Measurements from ENCODE around the gene SLC45A3. TPM values are rescaled to one million over a fixed set of nuclear protein-coding genes. Genes with fewer than 3 reads are reported as not detected.

The SLC45A3 gene
- total and polyA plus RNA-seq, 2 of the 4 experiments (the other 2 are of a cell fraction) = 1.4 to 2.5 TPM

DNA sequence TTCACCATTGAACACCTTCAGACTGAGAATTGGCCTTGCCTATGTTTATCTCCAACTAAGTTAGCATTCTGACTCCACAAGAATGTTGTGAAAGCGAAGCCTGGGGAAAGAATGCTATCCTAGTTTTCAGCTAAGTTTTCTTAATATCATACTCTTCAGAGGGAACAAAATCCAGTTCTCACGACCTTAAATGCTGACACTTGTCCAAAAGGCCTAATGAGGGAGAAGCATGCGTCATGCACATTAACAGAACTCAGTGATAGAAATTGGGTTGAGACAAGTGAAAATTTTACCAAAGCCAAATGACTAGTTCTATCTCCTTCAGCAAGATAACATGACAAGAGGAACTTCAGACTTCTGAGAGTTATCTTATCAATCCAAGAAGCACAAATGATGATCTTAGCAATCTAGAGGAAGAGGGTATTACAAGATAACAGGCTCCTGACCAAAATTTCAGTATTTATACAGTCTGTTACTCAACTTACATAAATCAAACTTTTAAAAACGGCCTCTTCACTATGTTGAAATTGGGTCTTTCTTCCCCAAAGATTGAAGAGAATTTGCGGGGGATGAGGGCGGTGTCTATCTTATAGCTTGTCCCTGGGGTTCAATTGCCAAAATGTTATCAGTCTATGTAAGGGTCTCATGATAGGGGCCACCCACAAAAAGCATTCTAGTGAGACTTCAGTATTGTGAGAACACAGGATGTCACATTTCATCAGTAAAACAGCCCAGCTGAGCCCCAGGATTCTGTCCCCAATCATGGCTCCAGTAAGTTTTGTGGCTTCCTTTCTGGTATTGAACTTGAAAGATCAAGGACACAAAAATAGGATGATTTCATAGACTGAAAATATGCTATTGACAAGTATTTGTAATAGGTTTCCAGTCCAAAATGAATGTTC, 26.5 kb upstream of the SLC45A3 start:
- H3K4me1 ChIP-seq (ENCODE audit: control insufficient read depth, insufficient read depth, low read length) = peaks cover 6% of the 10 kb centered on the region
- no peak overlapping the region for H3K14ac ChIP-seq (replicated peaks; ENCODE audit: low read depth, low read length)
- H3K79me1 ChIP-seq (ENCODE audit: low read depth in 1 of 2, low read length in 2 of 2) = peaks cover 2 to 12% of the 10 kb centered on the region in 2 experiments; a peak in 3 of 4 replicates
- no peak overlapping the region for H2BK15ac ChIP-seq (ENCODE audit: low read depth, low read length)
- H3K4ac ChIP-seq (ENCODE audit: low read depth, low read length) = no peak overlapping the region
- H4K8ac ChIP-seq (ENCODE audit: low read depth in 2 of 2, low read length in 2 of 2) = no peak overlapping the region
- dilution Hi-C loops (cut with HindIII; ENCODE audit: low sequenced_read_pairs, unreplicated experiment) (no loop called here), in situ Hi-C loops (cut with MboI; ENCODE audit: low sequenced_read_pairs) (loop anchor here (5.0 kb wide), 1 partner anchor 40 kb away; no protein-coding TSS in a partner anchor), intact Hi-C loops (cut with micrococcal nuclease) (no loop called here)
- no peaks in the 10 kb centered on the region for H3K9me3 ChIP-seq (ENCODE audit: control insufficient read depth, insufficient read depth, low read length)
- no peak overlapping the region for H3K56ac ChIP-seq (ENCODE audit: extremely low read depth, insufficient read depth, low read length)
- H3K4me2 ChIP-seq (ENCODE audit: low read depth, low read length) = no peak overlapping the region
- H4K5ac ChIP-seq (ENCODE audit: low read depth, low read length) = no peak overlapping the region
- H2BK20ac ChIP-seq (ENCODE audit: low read depth, low read length) = no peak overlapping the region
- WGBS, 2 experiments (ENCODE audit: extremely low coverage in 2 of 2, insufficient read length in 1 of 2) = no CpG with 5 or more reads among the region's 6 CpGs
- H2AFZ ChIP-seq (replicated peaks; ENCODE audit: low read length, poor library complexity) = no peak overlapping the region
- no peak overlapping the region for H3K4me3 ChIP-seq (ENCODE audit: insufficient read depth, low read depth, low read length)
- no peak overlapping the region for H2AK5ac ChIP-seq (ENCODE audit: low read depth, low read length)
- H3K23ac ChIP-seq (ENCODE audit: low read depth, low read length) = no peak overlapping the region
- ATAC-seq (ENCODE audit: low read depth) (no peak), DNase-seq (no peak)
- no peaks in the 10 kb centered on the region for H3K27me3 ChIP-seq (ENCODE audit: control insufficient read depth, insufficient read depth, low read length)
- ChIA-PET CTCF (interaction anchor here (0.6 to 1.0 kb wide), 2 partner anchors 48 to 70 kb away, joined by 3 read pairs; no protein-coding TSS in a partner anchor), POLR2A (ENCODE audit: unreplicated experiment) (no interaction called here)
- no peak overlapping the region for H2AK9ac ChIP-seq (replicated peaks; ENCODE audit: low read depth, low read length, poor library complexity)
- H2BK5ac ChIP-seq (ENCODE audit: low read depth, low read length, poor library complexity, severe bottlenecking) = no peak overlapping the region
- H2BK120ac ChIP-seq (ENCODE audit: low read depth, low read length) = no peak overlapping the region
- H3K27ac ChIP-seq (ENCODE audit: insufficient read depth, low read length) = no peak overlapping the region
- H4K20me1 ChIP-seq (ENCODE audit: insufficient read depth, low read length) = peaks cover 4% of the 10 kb centered on the region; the same call in 1 of the 2 replicates
- H4K91ac ChIP-seq (ENCODE audit: insufficient read depth, low read depth, low read length) = no peak overlapping the region
- no peak overlapping the region for H3K9ac ChIP-seq (ENCODE audit: low read depth, low read length)
- no peak overlapping the region for H3K18ac ChIP-seq (ENCODE audit: low read depth, low read length)
- H3K9me1 ChIP-seq (ENCODE audit: insufficient read depth, low read length) = peaks cover 11% of the 10 kb centered on the region; the same call in 1 of the 2 replicates
- H3K36me3 ChIP-seq (ENCODE audit: control insufficient read depth, insufficient read depth, low read length) = peaks cover 4% of the 10 kb centered on the region
- BruUV-seq (replicated peaks) = no TSS peak
- TF ChIP-seq POLR2A (IDR thresholded peaks at IDR 0.05; ENCODE audit: low read depth, low read length) (no peak), USF2 (IDR thresholded peaks at IDR 0.05; ENCODE audit: low read depth, low read length) (no peak), RFX5 (IDR thresholded peaks at IDR 0.05; ENCODE audit: low read depth, low read length) (no peak), CHD1 (IDR thresholded peaks at IDR 0.05; ENCODE audit: low read depth, low read length) (no peak), NFE2L2 (IDR thresholded peaks at IDR 0.05; ENCODE audit: low read depth, low read length) (no peak), MAZ (IDR thresholded peaks at IDR 0.05; ENCODE audit: borderline replicate concordance, low read depth, low read length) (no peak), SMC3 (IDR thresholded peaks at IDR 0.05; ENCODE audit: low read depth, low read length) (no peak), BHLHE40 (IDR thresholded peaks at IDR 0.05; ENCODE audit: low read depth, low read length) (no peak), MAFK (IDR thresholded peaks at IDR 0.05; ENCODE audit: low read depth, low read length) (no peak), CEBPB (IDR thresholded peaks at IDR 0.05; ENCODE audit: low read depth, low read length) (no peak), FOS (IDR thresholded peaks at IDR 0.05; ENCODE audit: low read depth, low read length) (no peak), RAD21 (IDR thresholded peaks at IDR 0.05; ENCODE audit: low read length) (no peak), MXI1 (IDR thresholded peaks at IDR 0.05; ENCODE audit: borderline replicate concordance, low read depth, low read length) (no peak)
- TF ChIP-seq, protein P1, sequence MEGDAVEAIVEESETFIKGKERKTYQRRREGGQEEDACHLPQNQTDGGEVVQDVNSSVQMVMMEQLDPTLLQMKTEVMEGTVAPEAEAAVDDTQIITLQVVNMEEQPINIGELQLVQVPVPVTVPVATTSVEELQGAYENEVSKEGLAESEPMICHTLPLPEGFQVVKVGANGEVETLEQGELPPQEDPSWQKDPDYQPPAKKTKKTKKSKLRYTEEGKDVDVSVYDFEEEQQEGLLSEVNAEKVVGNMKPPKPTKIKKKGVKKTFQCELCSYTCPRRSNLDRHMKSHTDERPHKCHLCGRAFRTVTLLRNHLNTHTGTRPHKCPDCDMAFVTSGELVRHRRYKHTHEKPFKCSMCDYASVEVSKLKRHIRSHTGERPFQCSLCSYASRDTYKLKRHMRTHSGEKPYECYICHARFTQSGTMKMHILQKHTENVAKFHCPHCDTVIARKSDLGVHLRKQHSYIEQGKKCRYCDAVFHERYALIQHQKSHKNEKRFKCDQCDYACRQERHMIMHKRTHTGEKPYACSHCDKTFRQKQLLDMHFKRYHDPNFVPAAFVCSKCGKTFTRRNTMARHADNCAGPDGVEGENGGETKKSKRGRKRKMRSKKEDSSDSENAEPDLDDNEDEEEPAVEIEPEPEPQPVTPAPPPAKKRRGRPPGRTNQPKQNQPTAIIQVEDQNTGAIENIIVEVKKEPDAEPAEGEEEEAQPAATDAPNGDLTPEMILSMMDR (conservative IDR thresholded peaks at IDR 0.05; ENCODE audit: low read depth, low read length) = no peak
- TF ChIP-seq, protein P2, sequence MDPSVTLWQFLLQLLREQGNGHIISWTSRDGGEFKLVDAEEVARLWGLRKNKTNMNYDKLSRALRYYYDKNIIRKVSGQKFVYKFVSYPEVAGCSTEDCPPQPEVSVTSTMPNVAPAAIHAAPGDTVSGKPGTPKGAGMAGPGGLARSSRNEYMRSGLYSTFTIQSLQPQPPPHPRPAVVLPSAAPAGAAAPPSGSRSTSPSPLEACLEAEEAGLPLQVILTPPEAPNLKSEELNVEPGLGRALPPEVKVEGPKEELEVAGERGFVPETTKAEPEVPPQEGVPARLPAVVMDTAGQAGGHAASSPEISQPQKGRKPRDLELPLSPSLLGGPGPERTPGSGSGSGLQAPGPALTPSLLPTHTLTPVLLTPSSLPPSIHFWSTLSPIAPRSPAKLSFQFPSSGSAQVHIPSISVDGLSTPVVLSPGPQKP (IDR thresholded peaks at IDR 0.05; ENCODE audit: borderline replicate concordance, low read depth, low read length) = no peak

All from IMR-90 (cell line).